Endothelial cell of umbilical vein (primary cell): ENCODE measurements around the gene ADGRG4. TPM values are rescaled to one million over a fixed set of nuclear protein-coding genes. Genes with fewer than 3 reads are reported as not detected.

ENCODE experiments used
- BruUV-seq: library from RNA; stranded (reverse); fragments of 400-500 nt; replicated peaks from 2 replicates; lab custom pipeline; 2021; lab: Mats Ljungman, UMichigan
- CTCF ChIA-PET: fragments of 300-600, 350-600 bp; sonication (Branson Sonifier 250); formaldehyde crosslinking; loops from one replicate; lab custom pipeline; 2021; ENCODE audit warnings: antibody characterized with exemption, inconsistent platforms; lab: Charles Lee
- POLR2A ChIA-PET: fragments of 300-600, 350-600 bp; sonication (Branson Sonifier 250); formaldehyde crosslinking; loops from one replicate; lab custom pipeline; 2021; ENCODE audit warnings: antibody characterized with exemption, inconsistent platforms; lab: Charles Lee
- DNase-seq: peaks from one replicate; pipeline ENCODE4 v3.0.0-alpha.2; 2011; ENCODE audit warnings: low read depth, low spot score
- FAIRE-seq: peaks from 2 replicates; lab custom pipeline; 2011; peaks lifted over from hg19 to GRCh38; lab: Jason Lieb, UNC
- H2AFZ ChIP-seq: 2 replicates; pipeline ENCODE4 v1.6.0; 2012; ENCODE audit warnings: low read depth, low read length, control low read depth, inconsistent platforms
- H3K27ac ChIP-seq: 2 replicates; pipeline ENCODE4 v1.5.1; 2011; ENCODE audit warnings: low read depth, mild to moderate bottlenecking, control low read depth, low read length, moderate library complexity; ENCODE audit not compliant: insufficient read depth
- H3K27me3 ChIP-seq, 2 experiments: 2 replicates each; pipeline versions ENCODE4 v1.6.0 to v1.6.1; 2011; ENCODE audit warnings: low read length in 2 of 2, mixed read lengths in 1 of 2; ENCODE audit not compliant: control insufficient read depth in 2 of 2, insufficient read depth in 2 of 2
- H3K36me3 ChIP-seq, 2 experiments: 2 replicates in 1 of 2; 3 replicates in 1 of 2; pipeline ENCODE4 v1.5.1; 2011; ENCODE audit warnings: low read length in 2 of 2, mild to moderate bottlenecking in 1 of 2, moderate library complexity in 1 of 2; ENCODE audit not compliant: control insufficient read depth in 2 of 2, insufficient read depth in 2 of 2; ENCODE audit errors: extremely low read depth in 1 of 2
- H3K4me1 ChIP-seq: 3 replicates; pipeline ENCODE4 v1.5.1; 2011; ENCODE audit warnings: mild to moderate bottlenecking, low read length; ENCODE audit not compliant: control insufficient read depth, insufficient read depth; ENCODE audit errors: extremely low read depth
- H3K4me2 ChIP-seq: 2 replicates; pipeline ENCODE4 v1.6.1; 2011; ENCODE audit warnings: low read length, control low read depth, mixed read lengths; ENCODE audit not compliant: insufficient read depth
- H3K4me3 ChIP-seq, 3 experiments: fragments of 200-600 bp in 1 of 3; sonication (generic), shearing (Covaris generic) in 1 of 3; replicated peaks in 1 of 3; 2 replicates each; pipeline ENCODE4 v1.5.1; 2011 to 2016; ENCODE audit warnings: control low read depth in 3 of 3, low read length in 3 of 3, mild to moderate bottlenecking in 2 of 3, inconsistent platforms in 1 of 3, low read depth in 1 of 3, moderate library complexity in 1 of 3; ENCODE audit not compliant: insufficient read depth in 1 of 3
- H3K79me2 ChIP-seq: 2 replicates; pipeline ENCODE4 v1.6.0; 2012; ENCODE audit warnings: low read length, inconsistent platforms; ENCODE audit not compliant: control insufficient read depth, insufficient read depth
- H3K9ac ChIP-seq: replicated peaks from 2 replicates; pipeline ENCODE3; 2011; ENCODE audit warnings: low read length, control low read depth; ENCODE audit not compliant: insufficient read depth; ENCODE audit errors: extremely low read depth
- H3K9me1 ChIP-seq: replicated peaks from 3 replicates; pipeline ENCODE4 v1.6.0; 2011; ENCODE audit warnings: mild to moderate bottlenecking, low read length; ENCODE audit not compliant: control insufficient read depth, insufficient read depth; ENCODE audit errors: extremely low read depth
- H3K9me3 ChIP-seq: replicated peaks from 2 replicates; pipeline ENCODE4 v1.5.1; 2012; ENCODE audit warnings: low read length, inconsistent platforms; ENCODE audit not compliant: control insufficient read depth, insufficient read depth
- H4K20me1 ChIP-seq: replicated peaks from 2 replicates; pipeline ENCODE3; 2011; ENCODE audit warnings: mild to moderate bottlenecking, low read length; ENCODE audit not compliant: control insufficient read depth, insufficient read depth; ENCODE audit errors: extremely low read depth
- CTCF ChIP-seq, 2 donors: IDR thresholded peaks; 1 replicate in 1 of 2; 2 replicates in 1 of 2; pipeline ENCODE4 v1.5.1; 2011; ENCODE audit warnings: low read length in 2 of 2, mild to moderate bottlenecking in 2 of 2, moderate library complexity in 2 of 2, control low read depth in 1 of 2, inconsistent platforms in 1 of 2, low read depth in 1 of 2; ENCODE audit not compliant: insufficient read depth in 1 of 2; ENCODE audit errors: extremely low read depth in 1 of 2
- EZH2 ChIP-seq: IDR thresholded peaks from 2 replicates; pipeline ENCODE4 v1.6.1; 2012; ENCODE audit warnings: borderline replicate concordance, low read depth, mild to moderate bottlenecking, moderate library complexity, low read length, inconsistent platforms; ENCODE audit not compliant: severe bottlenecking
- FOS ChIP-seq: IDR thresholded peaks from 2 replicates; pipeline ENCODE4 v1.6.1; 2011; ENCODE audit warnings: mild to moderate bottlenecking, low read length, moderate library complexity, borderline replicate concordance; ENCODE audit not compliant: insufficient read depth
- GATA2 ChIP-seq: IDR thresholded peaks from 2 replicates; pipeline ENCODE4 v1.7.0; 2011; ENCODE audit warnings: low read depth, mild to moderate bottlenecking, moderate library complexity, mixed read lengths, low read length; ENCODE audit not compliant: insufficient read length, insufficient read depth
- JUN ChIP-seq: IDR thresholded peaks from 2 replicates; pipeline ENCODE4 v1.6.1; 2011; ENCODE audit warnings: borderline replicate concordance, low read depth; ENCODE audit not compliant: insufficient read length, insufficient read depth
- MAX ChIP-seq: IDR thresholded peaks from 2 replicates; pipeline ENCODE4 v1.6.1; 2011; ENCODE audit not compliant: insufficient read depth, insufficient read length
- MYC ChIP-seq: IDR thresholded peaks from one replicate; pipeline ENCODE4 v1.6.1; 2011; ENCODE audit warnings: mild to moderate bottlenecking, low read depth, low read length
- POLR2AphosphoS5 ChIP-seq: IDR thresholded peaks from 2 replicates; pipeline ENCODE4 v1.6.1; 2012; ENCODE audit warnings: low read depth, mild to moderate bottlenecking, control low read depth, low read length, moderate library complexity; ENCODE audit not compliant: insufficient read depth
- dilution Hi-C: fragments of 300-500 bp; cut with MboI; formaldehyde crosslinking; loops from one replicate; pipeline ENCODE4 v1.15.0; 2019; ENCODE audit warnings: low sequenced_read_pairs; ENCODE audit not compliant: extremely low pct_ligation_motif_present
- intact Hi-C: fragments of 100-400 bp; cut with micrococcal nuclease; formaldehyde crosslinking; loops from one replicate; pipeline ENCODE4 v1.10.0; 2022
- polyA plus RNA-seq, 4 experiments: library from polyadenylated mRNA; depleted of rRNA in 3 of 4; stranded (reverse) in 3 of 4; unstranded in 1 of 4; fragments of >200 nt; gene quantifications; 2 replicates each; pipeline versions ENCODE4 v1.2.1 to v1.2.3, GENCODE V29; 2011 to 2012; ENCODE audit warnings: missing spikeins in 1 of 4
- total RNA-seq: library from RNA; stranded (reverse); gene quantifications from 2 replicates; pipeline ENCODE4 v1.2.3, GENCODE V29; 2021

The ADGRG4 gene
- total and polyA plus RNA-seq, 2 donors (not counting 3 experiments of a cell fraction or from before 2014, with no cell fraction given), result 0.04 to 0.08 TPM

GRCh38 chrX:136369377-136369776, 68.6 kb downstream of the ADGRG4 start:
- FAIRE-seq (no peak), DNase-seq (no peak)
- intact Hi-C loops (no loop called here), dilution Hi-C loops (no loop called here)
- Histone ChIP-seq H3K4me1 (no peaks in the 10 kb centered on the region), H3K4me2 (no peak overlapping the region), H3K9me1 (no peaks in the 10 kb centered on the region), H3K36me3 (no peaks in the 10 kb centered on the region), H3K9me3 (no peaks in the 10 kb centered on the region), H3K9ac (no peak overlapping the region), H3K4me3 (no peak overlapping the region), H3K79me2 (no peaks in the 10 kb centered on the region), H3K27me3 (no peaks in the 10 kb centered on the region), H3K27ac (no peak overlapping the region), H2AFZ (no peak overlapping the region), H4K20me1 (no peaks in the 10 kb centered on the region)
- TF ChIP-seq FOS (no peak), MAX (no peak), GATA2 (no peak), MYC (no peak), CTCF (IDR thresholded peaks at IDR 0.05; ENCODE audit: extremely low read depth in 1 of 2, insufficient read depth in 1 of 2, low read depth in 1 of 2, low read length in 2 of 2) (no peak), EZH2 (no peak), JUN (no peak), POLR2AphosphoS5 (no peak)
- POLR2A ChIA-PET, result no interaction called here
- CTCF ChIA-PET, result interaction anchor here (1.4 kb wide), 1 partner anchor 128 kb away, joined by 4 read pairs; the partner anchor contains the start of gene HTATSF1
- no TSS peak for BruUV-seq
